ENCODE measurements around the gene SKI. TPM values are rescaled to one million over a fixed set of nuclear protein-coding genes. Genes with fewer than 3 reads are reported as not detected.

Gene SKI
- total RNA-seq, 1 experiment from 2014 or later: 89.5 TPM

DNA sequence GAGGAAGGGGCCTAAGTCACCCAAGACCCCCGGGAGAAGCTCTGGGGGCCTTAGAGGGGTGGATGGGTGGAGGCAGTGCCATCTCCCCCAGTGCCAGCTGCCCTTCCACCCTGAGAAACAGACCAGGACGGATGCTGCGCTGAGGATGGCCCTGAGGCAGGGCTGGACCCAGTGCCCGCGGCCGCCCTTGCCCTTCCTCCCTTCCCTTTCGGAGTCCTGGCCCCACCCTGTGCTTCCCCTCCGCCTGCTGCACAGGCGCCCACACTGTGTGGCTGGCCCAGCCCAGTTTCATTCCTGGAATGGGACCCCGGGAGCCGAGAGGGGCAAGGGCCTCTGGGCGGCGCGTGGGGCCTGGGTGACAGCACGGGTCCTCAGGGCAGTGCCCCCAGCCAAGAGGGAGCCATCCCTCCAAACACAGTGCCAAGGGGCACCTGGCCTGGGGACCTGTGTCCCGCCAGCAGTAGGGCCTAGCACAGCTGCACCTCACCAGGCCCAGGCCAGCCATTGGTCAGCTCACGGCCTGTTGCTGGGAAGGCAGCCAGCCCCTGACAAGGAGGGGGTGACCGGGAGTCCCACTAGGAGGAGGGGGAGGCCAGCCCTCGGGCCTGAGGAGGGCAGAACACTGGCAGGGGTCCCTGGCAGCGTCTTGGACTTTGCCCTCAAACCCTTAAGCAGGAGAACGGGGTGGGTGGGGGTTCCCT is 13.4 kb upstream of the SKI start:
- DNase-seq: no peak
- H4K5ac ChIP-seq (ENCODE audit: insufficient read length, low read depth, low read length): no peak overlapping the region
- Mint-ChIP-seq H3K9me3 (0 out of 5 replicates have a peak, but pooled peaks cover 0 to 2% of the 10 kb centered on the region in 2 experiments), H3K4me3 (no peak overlapping the region), H3K4me1 (peaks cover 4 to 13% of the 10 kb centered on the region in 2 experiments; a peak in 3 of 4 replicates), H3K27ac (no peak overlapping the region), H3K27me3 (ENCODE audit: low read depth) (peaks cover 5% of the 10 kb centered on the region), H3K36me3 (ENCODE audit: insufficient read depth in 1 of 3, low read depth in 3 of 3) (no peaks in the 10 kb centered on the region)
- H4K20me1 ChIP-seq (ENCODE audit: control insufficient read depth, insufficient read depth, insufficient read length): no peaks in the 10 kb centered on the region
- no peak overlapping the region for H3K9ac ChIP-seq (ENCODE audit: extremely low read depth, insufficient read length, low read length)
- no peak overlapping the region for H2BK12ac ChIP-seq (ENCODE audit: insufficient read length, low read depth, low read length)
- no peaks in the 10 kb centered on the region for H3K9me3 ChIP-seq (ENCODE audit: control insufficient read depth, low read depth, low read length)
- no peak overlapping the region for H2AK5ac ChIP-seq (ENCODE audit: insufficient read length, low read length)
- no peak overlapping the region for H3K56ac ChIP-seq (ENCODE audit: insufficient read length, low read depth, low read length)
- no peak overlapping the region for H2BK20ac ChIP-seq (ENCODE audit: low read depth, low read length, poor library complexity, severe bottlenecking)
- peak overlapping the region; percentile 72 for H2BK15ac ChIP-seq (ENCODE audit: low read depth, low read length)
- H3K14ac ChIP-seq (ENCODE audit: insufficient read depth, low read length): no peak overlapping the region; the same call in 1 of the 2 replicates
- H2AFZ ChIP-seq (ENCODE audit: low read length): no peak overlapping the region
- no peak overlapping the region for H4K8ac ChIP-seq (replicated peaks; ENCODE audit: insufficient read length, low read depth, low read length)
- H3K4me2 ChIP-seq (ENCODE audit: insufficient read depth, insufficient read length, low read length): no peak overlapping the region
- H4K91ac ChIP-seq (ENCODE audit: insufficient read length, low read depth, low read length): peak overlapping the region; percentile 77
- H3K27me3 ChIP-seq (ENCODE audit: insufficient read depth, low read length): no peaks in the 10 kb centered on the region
- H2BK120ac ChIP-seq (ENCODE audit: low read depth, low read length, poor library complexity, severe bottlenecking): no peak overlapping the region
- H3K79me1 ChIP-seq (ENCODE audit: insufficient read depth, low read depth, low read length, poor library complexity, severe bottlenecking): no peaks in the 10 kb centered on the region
- no peaks in the 10 kb centered on the region for H3K4me1 ChIP-seq (ENCODE audit: insufficient read depth, low read length)
- H3T11ph ChIP-seq (ENCODE audit: low read length): no peak overlapping the region
- TF ChIP-seq CTCF (conservative IDR thresholded peaks at IDR 0.05): no peak
- H3K79me2 ChIP-seq (ENCODE audit: insufficient read depth, low read length): no peaks in the 10 kb centered on the region
- no peak overlapping the region for H3K23ac ChIP-seq (ENCODE audit: insufficient read length, low read depth, low read length)
- H3K18ac ChIP-seq (ENCODE audit: insufficient read length, low read depth, low read length): peak overlapping the region; percentile 50
- H2BK5ac ChIP-seq (ENCODE audit: insufficient read length, low read length): no peak overlapping the region
- no peak overlapping the region; the same call in 1 of the 2 replicates for H3K4ac ChIP-seq (ENCODE audit: low read depth, low read length)
- no peak overlapping the region for H3K27ac ChIP-seq (ENCODE audit: insufficient read length, low read depth, low read length)
- H3K23me2 ChIP-seq (ENCODE audit: insufficient read length, low read depth, low read length, poor library complexity, severe bottlenecking): no peaks in the 10 kb centered on the region
- no CpG with 5 or more reads among the region's 21 CpGs for WGBS (ENCODE audit: extremely low coverage, insufficient read length, low lambda C conversion rate)
